ENCODE measurements around the gene RASL10A.

DNA sequence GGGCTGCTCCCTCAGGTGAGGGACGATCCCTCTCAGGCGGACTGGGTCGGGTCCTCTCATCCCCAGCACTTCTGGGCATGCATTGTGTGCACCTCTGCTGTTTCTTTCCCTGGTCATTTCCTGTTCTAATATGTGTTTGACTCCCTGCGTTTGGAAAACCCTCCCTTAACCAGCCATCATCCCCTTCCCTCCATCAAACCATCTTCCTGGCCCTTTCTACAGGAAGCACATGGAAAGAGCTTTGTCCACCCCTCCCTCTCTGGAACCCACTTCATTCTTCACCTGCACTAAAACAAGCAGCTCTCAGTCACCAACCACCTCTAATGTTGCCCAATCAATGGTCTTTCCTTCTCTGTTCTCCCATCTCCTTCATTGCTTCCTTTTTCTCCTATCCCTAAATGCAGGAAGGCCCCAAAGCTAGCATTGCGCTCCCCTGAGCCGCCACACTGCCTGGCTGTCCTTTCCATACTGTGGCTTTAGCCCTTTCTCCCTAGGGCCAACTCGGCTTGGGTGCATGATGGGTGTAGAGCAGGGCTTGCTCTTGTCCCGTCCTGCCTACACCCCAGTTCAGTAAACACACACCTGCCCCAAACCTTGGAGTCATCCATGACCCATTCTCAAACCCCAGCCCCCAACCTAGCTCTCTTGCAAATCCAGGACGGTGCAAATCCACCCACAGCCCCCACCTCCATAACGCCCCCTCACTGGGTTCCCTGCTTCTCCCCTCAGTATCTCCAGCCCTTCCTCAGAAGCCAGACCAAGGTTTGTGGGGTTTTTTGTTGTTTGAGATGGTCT lies 14.5 kb downstream of the RASL10A start:
- no peak for TF ChIP-seq EZH2phosphoT487 (IDR thresholded peaks at IDR 0.05; ENCODE audit: insufficient read depth, low read depth)
- no peak for TF ChIP-seq EZH2 (IDR thresholded peaks at IDR 0.05; ENCODE audit: insufficient read depth, poor library complexity, severe bottlenecking)

All from GM23248 (cell line).